Vagina (tissue), 2 donors: ENCODE measurements around the gene XAGE3.

Experiments used
- CTCF ChIP-seq, 3 experiments: fragments of 450-650 bp in 2 of 3; fragments of 200-600 bp in 1 of 3; sonication (generic) in 1 of 3; IDR thresholded peaks; one replicate each; pipeline ENCODE4 v1.5.1; 2017 to 2019; ENCODE audit warnings: antibody characterized with exemption in 3 of 3, mild to moderate bottlenecking in 2 of 3, moderate library complexity in 2 of 3
- POLR2A ChIP-seq, 2 donors: fragments of 450-650 bp; IDR thresholded peaks; one replicate each; pipeline ENCODE4 v1.6.1; 2017; ENCODE audit warnings: antibody characterized with exemption in 2 of 2, mild to moderate bottlenecking in 2 of 2, moderate library complexity in 2 of 2

DNA sequence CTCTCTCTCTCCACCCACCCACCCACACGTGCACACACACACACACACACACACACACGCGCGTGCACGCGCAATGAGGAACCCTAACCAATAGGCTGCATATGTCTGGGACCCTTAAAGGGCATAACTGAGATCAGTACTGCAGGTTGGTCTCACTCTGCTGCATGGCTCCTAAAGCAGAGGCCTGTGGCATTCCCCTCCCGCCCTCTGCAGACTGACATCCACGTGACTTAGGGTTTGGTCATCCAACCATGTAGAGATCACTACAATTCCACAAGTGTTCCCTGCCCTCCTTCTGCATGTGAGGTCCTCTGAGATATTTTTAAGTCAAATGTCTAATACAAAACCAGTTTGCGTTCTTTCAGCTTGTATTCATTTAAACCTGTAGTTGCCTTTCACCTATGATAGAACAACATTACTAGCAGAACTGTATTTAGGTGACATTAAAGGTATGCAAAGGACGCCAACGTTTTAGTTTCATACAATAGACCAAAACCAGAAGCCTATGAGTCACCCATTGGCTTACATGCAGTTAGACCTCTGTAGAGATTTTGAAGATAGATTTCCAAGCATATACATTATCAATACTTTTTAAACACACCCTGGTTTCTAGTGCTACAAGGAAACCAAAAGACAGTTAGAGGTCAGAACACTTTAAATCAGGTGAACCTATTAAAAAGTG is 46.7 kb downstream of the XAGE3 start:
- TF ChIP-seq CTCF (IDR thresholded peaks at IDR 0.05) (no peak), POLR2A (IDR thresholded peaks at IDR 0.05) (no peak)
